SU-DHL-6 (cell line): ENCODE measurements around the gene C1orf141.

Source experiments
- H2AFZ ChIP-seq: fragments of 200-600 bp; sonication (generic); 2 replicates; pipeline ENCODE4 v1.6.1; 2014; ENCODE audit warnings: low read depth, mild to moderate bottlenecking, moderate library complexity, mixed read lengths, antibody characterized with exemption, low read length; ENCODE audit not compliant: severe bottlenecking
- H3F3A ChIP-seq: fragments of 200-600 bp; shearing (Covaris generic); 2 replicates; pipeline ENCODE4 v1.6.0; 2016; ENCODE audit warnings: antibody characterized with exemption, mild to moderate bottlenecking; ENCODE audit not compliant: insufficient read depth
- H3K27ac ChIP-seq: fragments of 200-600 bp; sonication (generic); 2 replicates; pipeline ENCODE4 v1.5.1; 2016; ENCODE audit warnings: low read depth, mild to moderate bottlenecking, low read length, moderate library complexity, mixed read lengths
- H3K27me3 ChIP-seq: fragments of 200-600 bp; sonication (generic), shearing (Covaris generic); 2 replicates; pipeline ENCODE4 v1.6.0; 2014; ENCODE audit warnings: mild to moderate bottlenecking, low read length
- H3K36me3 ChIP-seq: fragments of 200-600 bp; sonication (generic); 2 replicates; pipeline ENCODE4 v1.6.1; 2014; ENCODE audit warnings: mild to moderate bottlenecking, low read length, mixed read lengths
- H3K4me2 ChIP-seq: fragments of 300-600, 200-600 bp; shearing (Covaris generic), sonication (generic); 2 replicates; pipeline ENCODE4 v1.6.0; 2014; ENCODE audit warnings: low read length, low read depth, mild to moderate bottlenecking; ENCODE audit not compliant: poor library complexity, severe bottlenecking
- H3K4me3 ChIP-seq: fragments of 200-600 bp; sonication (generic); 2 replicates; pipeline ENCODE4 v1.5.1; 2014; ENCODE audit warnings: antibody characterized with exemption, low read length, mild to moderate bottlenecking, mixed read lengths; ENCODE audit not compliant: insufficient read depth, poor library complexity, severe bottlenecking
- H3K79me2 ChIP-seq: fragments of 200-600 bp; sonication (generic); 2 replicates; pipeline ENCODE4 v1.6.1; 2014; ENCODE audit warnings: mild to moderate bottlenecking, low read length, moderate library complexity; ENCODE audit not compliant: insufficient read depth
- H3K9ac ChIP-seq: fragments of 200-600 bp; sonication (generic); 2 replicates; pipeline ENCODE4 v1.7.0; 2014; ENCODE audit warnings: mild to moderate bottlenecking, low read length
- H3K9me2 ChIP-seq: fragments of 200-600 bp; sonication (generic); replicated peaks from 2 replicates; pipeline ENCODE4 v1.6.1; 2014; ENCODE audit warnings: low read length; ENCODE audit not compliant: insufficient read depth
- H3K9me3 ChIP-seq: fragments of 200-600 bp; sonication (generic); 2 replicates; pipeline ENCODE4 v1.6.1; 2014; ENCODE audit warnings: low read length, mixed read lengths; ENCODE audit not compliant: insufficient read depth
- H4K20me1 ChIP-seq: fragments of 200-600 bp; sonication (generic); 2 replicates; pipeline ENCODE4 v1.6.1; 2014; ENCODE audit warnings: low read depth, mild to moderate bottlenecking, antibody characterized with exemption, low read length, moderate library complexity, mixed read lengths
- CTCF ChIP-seq: fragments of 200-600 bp; sonication (generic); IDR thresholded peaks from one replicate; pipeline ENCODE4 v1.5.1; 2017; ENCODE audit warnings: antibody characterized with exemption, mild to moderate bottlenecking, low read length, moderate library complexity; ENCODE audit not compliant: insufficient read depth, poor library complexity, severe bottlenecking
- EZH2phosphoT487 ChIP-seq: fragments of 200-600 bp; sonication (generic), shearing (Covaris generic); conservative IDR thresholded peaks from 2 replicates; pipeline ENCODE4 v1.6.1; 2018; ENCODE audit warnings: mild to moderate bottlenecking, antibody characterized with exemption, low read length, moderate library complexity, mixed read lengths

The C1orf141 gene

GRCh38 chr1:67118646-67119045, 16.1 kb downstream of the C1orf141 start:
- Histone ChIP-seq H3K79me2 (no peaks in the 10 kb centered on the region), H3K9me3 (no peaks in the 10 kb centered on the region), H3F3A (no peaks in the 10 kb centered on the region), H3K4me3 (no peak overlapping the region), H3K9ac (no peak overlapping the region), H3K9me2 (no peaks in the 10 kb centered on the region), H4K20me1 (no peaks in the 10 kb centered on the region), H3K36me3 (no peaks in the 10 kb centered on the region), H2AFZ (no peak overlapping the region), H3K4me2 (no peak overlapping the region), H3K27ac (no peak overlapping the region), H3K27me3 (no peaks in the 10 kb centered on the region)
- no peak for TF ChIP-seq EZH2phosphoT487
- no peak for TF ChIP-seq CTCF

DNA sequence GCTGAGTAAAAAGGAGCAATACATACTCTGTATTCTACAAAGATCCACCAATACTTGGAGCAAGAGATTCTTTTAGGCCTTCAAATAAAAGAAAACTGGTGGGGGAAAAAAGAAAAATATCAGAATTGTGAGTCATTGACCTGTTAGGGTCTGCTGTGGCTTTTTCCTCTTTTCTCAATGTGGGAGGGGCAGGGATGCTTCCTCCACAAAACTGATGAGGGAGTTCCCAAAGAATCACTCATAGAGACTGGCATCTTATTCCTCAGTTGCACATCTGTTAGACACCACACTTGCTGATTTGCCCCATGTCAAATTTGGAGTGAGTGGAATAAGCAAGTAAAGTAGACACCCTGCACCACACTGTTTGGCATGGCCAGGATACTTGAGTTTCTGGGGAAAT, 16.6 kb downstream of the C1orf141 start:
- H3K27ac ChIP-seq = no peak overlapping the region
- TF ChIP-seq CTCF (no peak), EZH2phosphoT487 (no peak)

DNA sequence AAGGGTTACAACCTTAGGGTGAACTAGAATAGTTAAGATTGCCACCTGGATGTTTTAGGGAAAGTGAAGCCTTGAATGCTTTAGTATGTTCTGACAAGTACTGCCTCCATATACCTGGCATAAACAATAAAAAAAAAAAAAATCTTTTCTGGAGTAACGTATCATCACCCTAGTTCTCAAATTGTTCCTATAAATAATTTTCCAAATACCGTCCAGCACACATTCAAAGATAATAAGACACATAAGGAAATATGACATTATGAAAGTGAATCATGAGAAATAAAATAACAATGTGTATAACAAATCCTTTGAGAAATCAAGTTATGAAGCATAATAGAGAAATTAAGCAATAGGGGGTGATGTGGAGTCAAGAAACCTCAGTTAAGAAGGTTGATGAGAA, 20.6 kb downstream of the C1orf141 start:
- H2AFZ ChIP-seq = no peak overlapping the region

More for the DNA sequence above, 16.6 kb downstream of the C1orf141 start:
- Histone ChIP-seq H3K4me2 (no peak overlapping the region), H3F3A (no peaks in the 10 kb centered on the region), H3K36me3 (no peaks in the 10 kb centered on the region), H3K9me3 (no peaks in the 10 kb centered on the region), H2AFZ (no peak overlapping the region), H3K27me3 (no peaks in the 10 kb centered on the region), H3K4me3 (no peak overlapping the region), H4K20me1 (no peaks in the 10 kb centered on the region), H3K79me2 (no peaks in the 10 kb centered on the region), H3K9me2 (no peaks in the 10 kb centered on the region), H3K9ac (no peak overlapping the region)

DNA sequence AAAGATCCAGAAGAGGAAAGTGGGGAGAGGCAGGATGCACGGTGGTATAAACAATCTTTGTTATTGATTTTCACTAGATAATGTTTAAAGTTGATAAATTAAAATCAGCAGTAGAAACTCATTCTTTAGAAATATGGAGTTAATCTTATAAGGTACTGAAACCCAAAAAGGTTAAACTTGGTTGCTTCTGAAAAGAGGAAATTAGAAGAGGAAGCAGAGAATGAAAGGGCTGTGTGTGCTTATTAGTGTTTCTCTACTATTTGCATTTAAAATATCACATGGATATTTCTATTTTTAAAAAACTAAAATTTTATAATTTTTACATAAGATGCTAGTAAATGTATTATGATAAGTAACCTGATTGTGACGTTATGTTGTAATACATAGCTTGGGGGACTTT, 24.4 kb downstream of the C1orf141 start:
- Histone ChIP-seq H3K36me3 (no peaks in the 10 kb centered on the region), H3K79me2 (no peaks in the 10 kb centered on the region), H3K9me2 (no peaks in the 10 kb centered on the region), H4K20me1 (no peaks in the 10 kb centered on the region), H3F3A (peaks cover 30% of the 10 kb centered on the region), H3K9ac (peak overlapping the region; percentile 37; the same call in 1 of the 2 replicates), H3K4me2 (peak overlapping the region; percentile 80), H3K27me3 (no peaks in the 10 kb centered on the region), H3K27ac (peak overlapping the region; percentile 93), H3K4me3 (peak overlapping the region; percentile 43), H2AFZ (no peak overlapping the region), H3K9me3 (no peaks in the 10 kb centered on the region)
- TF ChIP-seq EZH2phosphoT487 (no peak), CTCF (no peak)

More for the DNA sequence above, 20.6 kb downstream of the C1orf141 start:
- H3K4me2 ChIP-seq = no peak overlapping the region
- H3K27me3 ChIP-seq = no peaks in the 10 kb centered on the region
- no peaks in the 10 kb centered on the region for H3K9me2 ChIP-seq
- no peaks in the 10 kb centered on the region for H3K79me2 ChIP-seq
- H3K4me3 ChIP-seq = no peak overlapping the region
- peaks cover 19% of the 10 kb centered on the region for H3F3A ChIP-seq
- H3K36me3 ChIP-seq = no peaks in the 10 kb centered on the region
- no peaks in the 10 kb centered on the region for H3K9me3 ChIP-seq
- no peak overlapping the region for H3K9ac ChIP-seq
- H3K27ac ChIP-seq = no peak overlapping the region
- no peaks in the 10 kb centered on the region for H4K20me1 ChIP-seq
- no peak for TF ChIP-seq EZH2phosphoT487
